DMS53 (cell line): ENCODE data around the gene IPO11.
"Not testable (repeated sequence)": the region's sequence is repeated elsewhere in the genome, so short reads cannot be mapped to it uniquely, and the experiment has no call there.

ENCODE experiments used
- DNase-seq: peaks from one replicate; lab custom pipeline; 2025; lab: John Stamatoyannopoulos, UW

Gene IPO11

DNA sequence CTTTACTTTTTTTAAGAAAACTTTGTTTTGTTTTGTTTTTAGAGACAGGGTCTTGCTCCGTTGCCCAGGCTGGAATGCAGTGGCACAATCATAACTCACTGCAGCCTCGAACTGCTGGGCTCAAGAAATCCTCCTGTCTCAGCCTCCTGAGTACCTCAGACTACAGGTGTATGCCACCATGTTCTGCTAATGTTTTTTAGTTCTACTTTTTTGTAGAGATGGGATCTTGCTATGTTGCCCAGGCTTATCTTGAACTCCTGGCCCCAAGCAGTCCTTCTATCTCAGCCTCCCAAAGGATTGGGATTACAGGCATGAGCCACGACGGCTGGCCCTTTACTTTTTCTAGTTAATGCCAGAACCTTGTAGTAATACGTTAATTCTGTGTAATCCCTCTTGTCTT is 36.0 kb downstream of the IPO11 start:
- no peak for DNase-seq

DNA sequence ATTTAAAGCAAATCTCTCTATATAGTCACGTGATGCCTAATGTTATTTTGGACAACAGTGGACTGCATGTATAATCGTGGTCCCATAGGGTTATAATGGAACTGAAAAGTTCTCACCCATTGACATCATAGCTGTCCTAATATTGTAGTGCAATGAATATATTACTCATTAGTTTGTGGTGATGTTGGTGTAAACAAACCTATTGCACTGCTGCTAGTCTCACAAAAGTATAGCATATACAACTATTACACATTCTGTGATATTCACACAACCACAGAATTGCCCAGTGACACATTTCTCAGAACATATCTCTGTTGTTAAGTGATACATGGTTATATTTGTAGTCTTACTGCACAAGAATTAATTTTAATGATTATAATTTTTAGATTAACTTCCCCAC is 37.7 kb downstream of the IPO11 start:
- DNase-seq: no peak

DNA sequence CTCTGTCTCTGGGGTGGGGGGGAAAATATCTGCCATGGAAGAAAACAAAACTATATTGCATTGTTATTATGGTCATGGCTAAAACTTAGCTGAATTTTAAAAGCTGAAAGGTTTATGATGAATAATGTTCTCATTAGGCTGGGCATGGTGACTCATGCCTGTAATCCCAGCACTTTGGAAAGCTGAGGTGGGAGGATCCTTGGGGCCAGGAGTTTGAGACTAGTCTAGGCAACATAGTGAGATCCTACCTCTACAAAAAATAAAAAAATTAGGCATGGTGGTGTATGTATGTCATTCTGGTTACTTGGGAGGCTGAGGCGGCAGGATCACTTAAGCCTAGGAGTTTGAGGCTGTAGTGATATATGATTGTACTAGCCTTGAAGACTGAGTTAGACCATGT is 44.5 kb downstream of the IPO11 start:
- no peak for DNase-seq

DNA sequence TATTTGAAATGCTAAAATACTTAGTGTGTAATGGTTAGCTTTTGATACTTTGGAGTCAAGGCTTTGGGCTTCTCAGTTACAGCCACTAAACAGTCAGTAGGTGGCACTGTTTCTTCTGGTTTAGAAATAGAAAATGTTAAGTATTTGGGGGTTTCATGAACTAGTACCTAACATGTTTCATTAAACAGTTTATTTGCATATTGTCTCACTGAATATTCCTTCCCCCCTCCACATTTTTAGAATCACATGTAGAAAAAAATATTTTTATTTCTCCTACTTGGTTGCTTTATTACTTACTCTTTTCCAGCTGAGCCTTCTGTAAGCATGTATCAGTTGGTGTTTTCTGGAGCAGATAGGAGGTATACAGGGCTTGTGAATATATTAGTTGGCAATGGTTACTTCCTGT is 48.0 kb downstream of the IPO11 start:
- DNase-seq: peak; percentile 66

DNA sequence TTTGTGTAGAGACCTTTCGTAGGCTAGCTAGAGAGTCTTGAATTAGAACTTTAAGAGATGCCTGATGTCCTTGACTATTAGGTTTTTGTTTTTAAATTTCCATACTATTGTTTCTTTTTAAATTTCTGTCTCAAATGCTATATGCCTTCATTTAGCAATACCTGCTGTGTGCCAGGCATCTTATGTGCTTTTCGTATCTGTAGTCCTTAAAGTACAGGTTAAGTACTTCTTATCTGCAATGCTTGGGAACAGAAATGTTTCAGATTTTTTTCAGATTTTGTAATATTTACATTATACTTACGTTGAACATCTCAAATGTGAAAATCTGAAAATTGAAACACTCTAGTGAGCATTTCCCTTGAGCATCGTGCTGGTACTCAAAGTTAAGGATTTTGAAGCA is 49.0 kb downstream of the IPO11 start:
- DNase-seq: no peak

DNA sequence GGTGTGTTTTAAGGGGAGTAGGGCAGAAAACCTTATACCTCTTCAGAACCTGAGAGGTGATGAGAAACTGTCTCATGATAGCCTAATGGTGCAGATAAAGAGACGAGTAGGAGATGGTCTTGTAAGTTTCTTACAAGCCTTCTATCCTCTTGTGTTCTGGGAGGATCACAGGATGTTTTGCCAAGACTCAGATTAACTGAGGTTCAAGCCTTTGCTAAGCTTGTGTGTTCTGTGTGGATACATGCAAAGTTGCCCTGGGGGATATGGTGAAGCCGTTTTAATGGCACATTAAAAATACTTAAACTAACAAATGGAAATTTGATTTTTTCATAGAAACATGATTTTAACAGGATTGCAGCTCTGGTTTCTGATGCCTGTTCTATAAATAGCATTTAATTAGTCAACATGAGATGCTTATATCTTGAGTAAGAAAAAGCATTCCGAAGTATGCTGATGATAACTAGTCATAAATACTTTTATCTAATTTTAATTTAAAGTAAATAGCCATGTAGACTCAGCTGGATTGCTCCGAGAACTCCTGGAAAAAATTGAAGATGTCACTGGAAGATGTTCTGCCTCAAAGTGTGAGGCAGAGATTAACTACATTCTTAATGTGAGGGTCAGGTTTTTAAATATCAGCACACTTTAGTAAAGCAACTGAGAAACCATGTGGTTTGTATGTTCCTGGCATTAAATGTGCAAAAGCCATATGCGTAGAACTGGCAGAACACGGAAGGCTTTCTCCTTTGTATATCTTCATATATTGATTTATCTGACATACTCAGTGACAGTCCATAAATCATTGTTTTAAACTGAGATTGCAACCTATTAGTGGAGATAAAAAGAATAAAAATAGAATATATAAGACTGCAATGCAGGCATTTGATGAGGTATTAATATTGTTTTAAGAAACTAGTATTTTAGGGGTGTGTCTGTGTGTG is 53.7 kb downstream of the IPO11 start:
- DNase-seq: no peak

DNA sequence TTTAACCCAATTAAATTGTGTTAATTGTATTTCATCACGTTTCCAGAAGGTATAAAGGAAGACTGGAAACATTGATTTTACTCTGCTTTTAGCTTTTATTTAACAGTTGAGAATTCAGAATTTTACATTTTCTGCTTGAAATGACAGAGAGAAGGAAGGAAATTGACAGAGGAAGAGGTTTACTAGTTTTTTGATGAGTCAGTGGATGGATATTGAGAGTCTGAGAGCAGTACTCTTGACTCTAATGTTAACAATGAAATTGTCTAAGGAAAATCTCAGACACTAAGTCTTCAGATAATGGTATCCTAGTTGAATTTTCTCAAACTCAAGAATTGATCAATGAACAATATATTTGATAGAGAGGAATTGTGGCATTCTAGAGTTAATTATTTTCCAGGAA is 60.6 kb downstream of the IPO11 start:
- no peak for DNase-seq

DNA sequence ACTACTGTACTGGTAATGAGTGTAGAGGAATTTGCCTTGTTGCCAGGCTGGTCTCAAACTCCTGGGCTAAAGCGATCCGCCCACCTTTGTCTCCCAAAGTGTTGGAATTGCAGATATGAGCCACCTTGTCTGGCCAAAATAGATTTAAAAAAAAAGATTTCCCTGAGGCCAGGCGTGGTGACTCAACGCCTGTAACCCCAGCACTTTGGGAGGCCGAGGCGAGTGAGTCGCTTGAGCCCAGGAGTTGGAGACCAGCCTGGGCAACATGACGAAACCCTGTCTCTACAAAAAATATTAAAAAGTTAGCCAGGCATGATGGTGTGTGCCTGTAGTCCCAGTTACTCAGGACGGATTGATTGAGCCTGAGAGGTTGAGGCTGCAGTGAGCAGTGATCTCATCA is 62.5 kb downstream of the IPO11 start:
- DNase-seq: no peak

DNA sequence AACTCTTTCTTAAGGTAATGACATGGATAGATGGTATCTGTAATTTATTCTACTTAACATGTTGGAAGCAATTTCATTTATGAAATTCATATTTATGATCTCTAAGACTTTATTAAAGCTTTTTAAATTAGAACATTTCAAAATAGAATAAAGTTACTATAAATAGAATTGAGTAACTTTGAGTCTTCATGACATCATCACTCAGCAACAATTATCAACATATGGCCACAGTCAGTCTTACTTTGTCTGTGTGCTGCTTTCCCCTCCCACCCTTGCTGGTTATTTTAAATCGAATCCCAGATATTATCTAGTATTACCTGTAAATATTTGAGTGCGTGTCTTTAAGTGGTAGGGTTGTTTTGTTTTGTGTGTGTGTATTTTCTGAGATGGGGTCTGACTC is 65.2 kb downstream of the IPO11 start:
- DNase-seq: no peak

DNA sequence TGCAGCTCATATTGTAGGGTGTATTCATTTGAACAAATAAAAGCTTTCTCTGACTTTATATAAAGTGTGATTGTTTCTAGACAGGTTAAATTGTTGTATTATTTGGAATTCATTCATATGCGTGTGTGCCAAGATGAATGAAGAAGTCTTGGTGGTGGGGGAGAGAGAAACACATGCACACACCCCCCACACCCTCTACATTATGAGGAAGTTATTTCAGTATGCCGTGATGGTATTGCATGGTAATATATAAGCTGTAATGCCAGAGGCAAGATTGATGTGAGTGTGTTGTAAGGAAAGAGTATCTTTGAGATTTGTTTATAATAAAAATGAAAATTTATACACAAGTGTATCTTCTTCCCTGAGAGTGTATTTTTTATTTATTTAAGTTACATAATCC is 71.0 kb downstream of the IPO11 start:
- DNase-seq: no peak

DNA sequence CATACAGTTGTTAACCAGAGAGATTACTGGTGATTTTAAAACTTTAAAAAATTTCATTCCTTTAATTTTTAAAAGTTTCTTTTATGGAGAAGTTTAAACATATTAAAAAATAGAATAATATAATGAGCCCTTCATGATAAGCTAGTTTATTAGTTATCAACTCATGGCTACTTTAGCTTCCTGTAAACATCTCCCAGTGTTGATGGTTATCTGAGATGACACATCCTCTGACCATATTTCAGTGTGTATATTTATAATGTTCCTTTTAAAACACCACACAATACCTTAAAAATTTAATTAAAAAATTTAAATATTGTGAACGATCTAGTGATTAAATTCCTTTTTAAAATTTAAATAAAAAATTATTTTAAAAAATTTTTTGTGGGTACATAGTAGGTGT is 74.1 kb downstream of the IPO11 start:
- DNase-seq: no peak

DNA sequence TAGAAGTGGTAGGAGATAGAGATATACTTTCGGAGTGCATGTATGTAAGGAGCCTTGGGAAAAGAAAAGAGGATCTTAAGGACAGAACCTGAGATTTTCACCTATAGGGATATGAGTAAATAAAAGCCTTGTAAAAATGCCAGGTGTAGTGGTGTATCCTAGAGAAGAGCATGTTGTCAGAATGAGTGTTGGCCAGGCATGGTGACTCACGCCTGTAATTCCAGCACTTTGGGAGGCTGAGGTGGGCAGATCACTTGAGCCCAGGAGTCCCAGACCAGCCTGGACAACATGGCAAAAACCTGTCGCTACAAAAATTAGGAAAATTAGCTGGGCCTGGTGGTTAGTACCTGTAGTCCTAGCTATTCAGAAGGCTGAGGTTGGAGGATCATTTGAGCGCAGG is 76.0 kb downstream of the IPO11 start:
- DNase-seq: no peak

DNA sequence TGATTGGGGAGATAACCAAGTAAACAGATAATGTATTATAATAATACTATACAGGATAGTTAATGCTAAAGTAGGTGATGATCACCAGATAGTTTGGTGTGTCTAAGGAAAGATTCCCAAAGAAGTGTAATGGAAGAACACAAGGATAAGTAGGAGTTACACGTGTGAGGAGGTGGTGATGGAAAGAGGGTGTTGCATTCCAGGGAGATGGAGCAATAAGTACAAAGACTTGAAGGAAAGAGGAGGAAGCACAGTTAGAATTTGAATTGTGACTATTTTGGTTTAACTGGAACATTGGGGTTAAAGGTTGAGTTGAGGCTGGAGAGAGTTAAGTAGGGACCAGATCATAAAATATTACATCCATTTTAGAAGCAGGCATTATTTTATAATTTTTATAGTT is 76.9 kb downstream of the IPO11 start:
- no peak for DNase-seq

DNA sequence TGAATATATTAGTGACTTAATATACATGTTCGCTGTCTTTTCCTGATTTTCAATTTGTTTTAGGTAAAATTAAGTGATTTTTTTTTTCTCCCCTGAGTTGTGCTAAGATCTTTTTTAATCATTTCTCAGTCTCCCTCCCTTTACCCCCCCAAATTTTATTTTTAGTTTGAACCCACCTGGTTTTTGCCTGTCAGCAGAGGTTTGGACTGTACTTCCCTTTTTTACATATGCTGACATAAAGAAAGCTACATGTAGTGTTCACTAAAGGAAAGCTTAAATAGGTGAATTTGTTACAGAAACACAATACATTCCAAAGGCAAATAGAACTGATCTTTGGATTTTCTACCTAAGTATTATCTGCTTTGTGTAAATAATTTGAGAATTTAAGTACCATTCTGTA is 82.2 kb downstream of the IPO11 start:
- no peak for DNase-seq

DNA sequence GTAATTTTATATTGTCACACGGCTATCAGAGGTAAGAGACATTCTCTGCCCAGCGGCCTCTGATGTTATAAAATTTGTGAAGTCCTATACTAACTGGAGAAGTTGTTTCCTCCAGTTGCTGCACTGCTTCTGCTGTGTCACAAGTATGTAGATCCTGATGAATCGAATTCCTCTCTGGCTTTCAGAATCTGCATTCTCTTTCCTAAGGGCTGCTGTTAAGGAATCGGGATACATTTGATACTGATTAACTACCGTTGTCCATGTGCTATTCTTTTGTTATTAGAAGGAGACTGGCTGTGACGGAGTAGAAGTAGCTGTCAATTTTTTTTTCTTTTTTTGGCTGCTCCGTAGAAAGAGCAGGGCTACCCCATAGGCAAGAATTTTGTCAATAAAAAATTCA is 84.3 kb downstream of the IPO11 start:
- no peak for DNase-seq

DNA sequence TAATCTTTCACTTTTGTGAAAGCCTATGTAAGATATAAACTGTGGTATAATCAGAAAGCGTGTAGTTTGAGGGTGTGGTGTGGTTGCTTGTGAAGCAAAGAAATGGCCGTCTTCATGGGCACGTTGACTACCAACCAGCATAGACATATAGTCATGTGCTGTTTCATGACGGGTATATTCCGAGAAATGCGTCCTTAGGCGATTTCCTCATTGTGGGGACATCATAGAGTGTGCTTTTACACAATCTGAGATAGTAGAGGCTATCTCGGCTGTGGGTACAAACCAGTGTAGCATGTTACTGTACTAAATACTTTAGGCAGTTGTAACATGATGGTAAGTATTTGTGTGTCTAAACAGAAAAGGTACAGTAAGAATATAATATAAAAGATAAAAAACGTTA is 86.4 kb downstream of the IPO11 start:
- no peak for DNase-seq

DNA sequence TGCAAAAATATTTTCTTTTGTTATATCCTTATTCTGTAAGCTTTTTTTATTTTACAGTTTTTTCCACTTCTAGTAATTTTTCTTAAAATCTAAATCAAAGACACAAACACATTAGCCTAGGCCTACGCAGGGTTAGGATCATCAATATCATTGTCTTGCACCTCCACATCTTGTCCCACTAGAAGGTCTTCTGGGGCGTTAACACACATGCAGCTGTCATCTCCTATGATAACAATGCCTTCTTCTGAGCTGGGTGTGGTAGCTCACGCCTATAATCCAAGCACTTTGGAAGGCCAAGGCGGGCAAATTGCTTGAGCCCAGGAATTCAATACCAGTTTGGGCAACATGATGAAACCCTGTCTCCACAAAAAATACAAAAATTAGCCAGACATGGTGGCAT is 87.2 kb downstream of the IPO11 start:
- no peak for DNase-seq

DNA sequence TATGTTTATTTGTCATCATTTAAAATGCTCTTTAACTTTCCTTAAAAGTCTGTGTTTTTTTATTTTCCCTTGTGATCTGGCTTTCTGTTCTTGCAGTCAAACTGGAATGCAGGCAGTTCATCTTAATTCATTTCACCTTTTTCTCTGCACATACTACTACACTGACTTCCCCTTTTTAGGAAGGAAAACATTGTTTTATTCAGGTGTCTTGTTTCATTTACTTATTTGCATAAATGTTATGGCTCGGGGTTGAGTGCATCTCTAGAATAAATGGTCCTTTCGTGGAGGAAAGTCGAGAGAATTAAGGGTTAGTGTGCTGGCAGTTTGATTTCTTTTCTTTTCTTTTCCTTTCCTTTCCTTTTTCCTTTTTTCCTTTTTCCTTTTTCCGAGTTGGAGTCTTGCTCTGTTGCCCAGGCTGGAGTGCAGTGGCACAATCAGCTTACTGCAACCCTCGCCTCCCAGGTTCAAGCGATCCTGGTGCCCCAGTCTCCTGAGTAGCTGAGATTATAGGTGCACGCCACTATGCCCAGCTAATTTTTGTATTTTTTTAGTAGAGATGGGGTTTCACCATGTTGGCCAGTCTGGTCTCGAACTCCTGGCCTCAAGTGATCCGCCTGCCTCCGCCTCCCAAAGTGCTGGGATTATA is 90.0 kb downstream of the IPO11 start:
- DNase-seq: no peak

DNA sequence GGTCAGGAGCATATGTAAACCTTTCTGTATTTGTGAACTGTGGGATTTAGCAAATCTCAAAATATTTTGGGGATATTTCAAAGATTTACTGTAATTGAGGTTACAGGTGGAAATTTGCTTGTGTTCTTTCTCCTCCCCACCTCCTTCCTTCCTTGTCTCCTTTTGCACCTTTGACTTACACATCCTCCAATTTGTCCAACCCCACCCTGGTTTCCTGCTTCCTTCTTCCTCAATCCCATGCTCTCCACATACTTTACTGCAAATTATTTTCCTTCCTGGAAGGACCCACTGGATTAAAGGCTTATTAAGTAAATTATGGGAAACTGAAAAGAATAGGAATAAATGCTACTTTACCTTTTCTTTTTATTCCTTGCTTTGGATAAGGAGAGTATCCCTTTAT is 91.6 kb downstream of the IPO11 start:
- no peak for DNase-seq

DNA sequence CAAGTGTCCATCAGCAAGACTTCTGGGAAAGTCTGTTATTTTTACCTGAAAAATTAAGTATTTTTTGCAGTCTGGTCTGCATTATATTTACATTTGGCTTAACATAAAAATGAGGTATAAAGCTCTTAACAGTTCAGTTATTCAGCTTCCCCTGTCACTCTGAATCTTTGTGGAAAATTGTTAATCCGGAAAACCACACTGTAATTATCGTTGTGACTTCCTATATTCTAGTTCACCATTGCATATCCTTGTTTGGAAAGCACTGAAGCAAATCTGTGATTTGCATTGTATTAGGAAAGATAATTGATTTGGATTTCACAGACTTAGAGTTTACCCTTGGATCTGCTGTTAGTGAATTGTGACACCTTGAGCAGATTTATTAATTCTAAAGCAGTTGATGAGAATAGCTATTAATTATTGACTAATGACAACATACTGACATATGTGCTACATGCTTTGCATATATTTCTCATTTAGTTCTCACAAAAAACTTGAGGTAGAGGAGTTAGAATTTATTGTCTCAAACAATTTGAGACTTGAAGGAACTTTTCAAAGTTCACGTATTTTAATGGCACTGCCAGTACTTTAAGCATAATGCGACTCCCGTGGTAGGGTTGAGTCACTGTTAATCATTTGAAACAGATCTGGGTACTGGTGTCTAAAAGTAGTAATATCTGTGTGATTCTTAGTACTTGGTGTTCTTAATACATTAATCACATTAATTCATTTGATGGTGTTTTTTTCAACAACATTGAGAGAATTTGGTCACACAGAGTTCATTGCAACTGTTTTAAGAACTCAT is 94.3 kb downstream of the IPO11 start:
- DNase-seq: no peak

DNA sequence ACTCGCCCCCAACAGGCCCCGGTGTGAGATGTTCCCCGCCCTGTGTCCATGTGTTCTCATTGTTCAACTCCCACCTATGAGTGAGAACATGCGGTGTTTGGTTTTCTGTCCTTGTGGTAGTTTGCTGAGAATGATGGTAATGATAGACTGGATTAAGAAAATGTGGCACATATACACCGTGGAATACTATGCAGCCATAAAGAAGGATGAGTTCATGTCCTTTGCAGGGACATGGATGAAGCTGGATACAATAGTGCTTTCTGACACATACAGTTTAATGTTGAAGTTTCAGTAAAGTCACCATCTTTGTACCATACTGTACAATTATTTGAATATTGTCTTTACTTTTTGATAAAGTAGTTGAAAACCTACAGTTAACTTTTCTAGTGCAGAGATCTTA is 96.2 kb downstream of the IPO11 start:
- not testable (repeated sequence) for DNase-seq

DNA sequence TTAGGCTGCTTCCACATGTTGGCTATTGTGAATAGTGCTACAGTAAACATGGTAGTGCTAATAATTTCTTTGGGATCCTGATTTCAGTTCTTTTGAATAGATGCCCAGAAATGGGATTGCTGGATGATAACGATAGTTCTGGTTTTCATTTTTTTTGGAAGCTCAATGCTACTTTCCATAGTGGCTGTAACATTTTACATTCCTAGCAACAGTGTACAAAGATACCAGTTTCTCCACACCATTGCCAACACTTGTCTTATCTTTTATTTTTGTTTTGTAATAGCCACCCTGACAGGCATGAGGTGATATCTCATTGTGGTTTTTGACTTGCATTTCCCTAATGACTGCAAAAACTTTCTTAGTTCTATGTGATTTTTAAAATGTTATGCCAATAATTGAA is 97.2 kb downstream of the IPO11 start:
- DNase-seq: no peak

DNA sequence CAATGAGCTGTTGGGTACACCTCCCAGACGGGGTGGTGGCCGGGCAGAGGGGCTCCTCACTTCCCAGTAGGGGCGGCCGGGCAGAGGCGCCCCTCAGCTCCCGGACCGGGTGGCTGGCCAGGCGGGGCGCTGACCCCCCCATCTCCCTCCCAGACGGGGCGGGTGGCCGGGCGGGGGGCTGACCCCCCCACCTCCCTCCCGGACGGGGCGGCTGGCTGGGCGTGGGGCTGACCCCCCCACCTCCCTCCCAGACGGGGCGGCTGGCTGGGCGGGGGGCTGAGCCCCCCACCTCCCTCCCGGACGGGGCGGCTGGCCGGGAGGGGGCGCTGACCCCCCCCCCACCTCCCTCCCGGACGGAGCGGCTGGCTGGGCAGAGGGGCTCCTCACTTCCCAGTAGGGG is 100.5 kb downstream of the IPO11 start:
- DNase-seq: not testable (repeated sequence)
